LNCAP (cell line): ENCODE results near the gene ZMYND10.

ENCODE experiments used
- TF ChIP-seq, protein P1 (sequence below): fragments of 450-650 bp; IDR thresholded peaks from 2 replicates; pipeline ENCODE4 v1.5.1; 2017; ENCODE audit warnings: mild to moderate bottlenecking

ZMYND10 gene

DNA sequence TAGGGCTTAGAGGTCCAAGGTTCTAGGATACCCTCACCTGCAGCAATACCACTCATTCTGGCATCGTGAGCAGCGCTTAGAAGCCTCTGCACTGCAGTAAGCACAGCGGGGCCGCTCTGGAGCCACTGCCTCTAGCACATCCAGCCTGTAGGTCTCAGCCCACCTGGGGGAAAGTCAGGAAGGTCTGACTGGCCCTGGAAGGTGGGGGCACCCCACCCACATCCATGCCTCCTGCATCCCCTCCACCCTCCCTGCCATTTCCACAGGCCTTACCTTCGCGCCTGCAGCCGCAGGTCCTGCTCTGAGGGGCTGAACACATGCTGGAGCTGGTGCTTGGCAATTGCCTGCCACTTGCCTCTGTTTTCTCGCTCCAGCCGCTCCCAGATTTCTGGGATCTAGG lies 4.0 kb downstream of the ZMYND10 start:
- TF ChIP-seq, protein P1, sequence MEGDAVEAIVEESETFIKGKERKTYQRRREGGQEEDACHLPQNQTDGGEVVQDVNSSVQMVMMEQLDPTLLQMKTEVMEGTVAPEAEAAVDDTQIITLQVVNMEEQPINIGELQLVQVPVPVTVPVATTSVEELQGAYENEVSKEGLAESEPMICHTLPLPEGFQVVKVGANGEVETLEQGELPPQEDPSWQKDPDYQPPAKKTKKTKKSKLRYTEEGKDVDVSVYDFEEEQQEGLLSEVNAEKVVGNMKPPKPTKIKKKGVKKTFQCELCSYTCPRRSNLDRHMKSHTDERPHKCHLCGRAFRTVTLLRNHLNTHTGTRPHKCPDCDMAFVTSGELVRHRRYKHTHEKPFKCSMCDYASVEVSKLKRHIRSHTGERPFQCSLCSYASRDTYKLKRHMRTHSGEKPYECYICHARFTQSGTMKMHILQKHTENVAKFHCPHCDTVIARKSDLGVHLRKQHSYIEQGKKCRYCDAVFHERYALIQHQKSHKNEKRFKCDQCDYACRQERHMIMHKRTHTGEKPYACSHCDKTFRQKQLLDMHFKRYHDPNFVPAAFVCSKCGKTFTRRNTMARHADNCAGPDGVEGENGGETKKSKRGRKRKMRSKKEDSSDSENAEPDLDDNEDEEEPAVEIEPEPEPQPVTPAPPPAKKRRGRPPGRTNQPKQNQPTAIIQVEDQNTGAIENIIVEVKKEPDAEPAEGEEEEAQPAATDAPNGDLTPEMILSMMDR, result no peak

GRCh38 chr3:50340448-50341329 lies 4.8 kb downstream of the ZMYND10 start, which contains the start of gene RASSF1:
TSS of gene RASSF1 (minus strand) at chr3:50340836. CDS start at chr3:50340805, 31 bp downstream.
- TF ChIP-seq, protein P1, result no peak

DNA sequence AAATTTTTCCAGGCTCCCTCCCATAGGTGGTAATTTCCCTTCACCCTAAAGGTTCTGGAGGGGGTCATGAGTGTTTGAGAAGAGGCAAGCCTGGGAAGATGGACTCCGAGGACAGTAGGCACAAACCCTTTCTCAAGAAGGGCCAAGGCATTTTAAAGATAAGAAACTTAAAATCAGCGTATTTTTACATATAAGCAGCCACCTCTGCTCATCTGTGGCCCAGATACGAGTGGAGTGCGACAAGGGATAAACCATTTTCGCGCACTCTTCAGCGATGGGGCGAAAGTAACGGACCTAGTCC lies 5.4 kb downstream of the ZMYND10 start:
- TF ChIP-seq, protein P1, result no peak

GRCh38 chr3:50339485-50340146 lies 5.9 kb downstream of the ZMYND10 start:
- TF ChIP-seq, protein P1, result no peak

DNA sequence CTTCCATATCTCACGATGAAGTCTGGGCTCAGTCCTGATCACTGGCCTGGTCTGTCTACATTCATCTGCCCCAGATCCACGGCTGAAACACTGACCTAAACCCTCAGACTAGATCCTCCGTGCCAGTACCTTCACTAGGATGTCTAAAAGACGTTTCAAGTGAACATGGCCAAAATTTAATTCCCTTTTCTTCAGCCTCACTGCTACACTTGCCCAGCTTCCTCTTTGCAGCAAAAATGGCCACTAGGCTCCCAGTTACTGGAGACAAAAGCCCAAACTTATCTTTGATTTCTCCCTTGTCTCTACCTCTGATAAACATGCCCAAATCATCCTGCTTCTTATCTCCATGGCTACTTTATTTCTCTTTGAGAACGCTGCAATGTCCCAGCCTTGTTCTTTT lies 6.6 kb downstream of the ZMYND10 start:
- TF ChIP-seq, protein P1, result no peak

DNA sequence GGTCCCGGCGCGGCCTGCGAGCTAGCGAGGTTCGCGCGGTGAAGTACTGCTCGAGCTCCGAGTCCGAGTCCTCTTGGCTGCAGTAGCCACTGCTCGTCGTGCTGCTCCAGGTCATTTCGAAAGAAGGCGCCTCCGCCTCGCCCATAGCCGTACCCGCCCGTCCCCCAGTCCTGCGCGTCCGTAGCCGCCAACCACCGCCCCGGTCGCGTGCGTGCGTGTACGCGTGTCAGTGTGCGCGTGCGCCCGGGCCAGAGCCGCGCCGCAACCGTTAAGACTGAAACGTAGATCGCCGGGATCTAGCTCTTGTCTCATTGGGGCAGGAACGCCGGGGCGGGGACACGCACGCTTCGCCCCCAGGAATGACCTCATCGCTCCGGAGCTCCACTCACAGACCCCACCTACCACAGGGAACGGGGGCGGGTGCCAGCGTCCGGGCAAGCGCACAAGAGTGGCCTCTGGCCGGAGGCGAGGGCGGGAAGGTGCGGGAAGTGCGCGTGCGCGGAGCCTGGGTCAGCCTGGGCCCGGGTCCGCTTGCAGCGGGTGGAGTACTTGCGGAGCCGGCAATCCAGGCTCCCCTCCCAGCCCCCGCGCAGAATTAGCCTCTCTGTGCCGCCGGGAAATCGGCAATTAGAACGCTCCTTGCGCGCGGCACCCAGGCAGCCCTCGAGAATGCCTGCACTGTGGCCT lies 8.2 kb downstream of the ZMYND10 start:
- TF ChIP-seq, protein P1, result no peak

GRCh38 chr3:50336452-50337174 lies 8.9 kb downstream of the ZMYND10 start:
- TF ChIP-seq, protein P1, result no peak; the same call in 1 of the 2 replicates
